Natural killer cell (primary cell): Measurements from ENCODE around the gene PSMD11. TPM values are rescaled to one million over a fixed set of nuclear protein-coding genes. Genes with fewer than 3 reads are reported as not detected.
"Not testable (repeated sequence)": the region's sequence is repeated elsewhere in the genome, so short reads cannot be mapped to it uniquely, and the experiment has no call there.

ENCODE experiments used
- ATAC-seq, 3 donors: fragments of 150-1000 bp in 2 of 3; fragments of 200-7000 bp in 1 of 3; cut with Tn5 transposase; 1 replicate in 1 of 3; 2 replicates in 2 of 3; pipeline ENCODE4 v1.10.0; 2021; ENCODE audit warnings: mild to moderate bottlenecking in 2 of 3, moderate library complexity in 2 of 3
- DNase-seq, 2 donors: peaks; one replicate each; pipeline versions ENCODE4 v3.0.0 to v3.0.0-alpha.2; 2013 to 2021; ENCODE audit warnings: mixed read lengths in 1 of 2
- H3K27ac ChIP-seq: one replicate; pipeline ENCODE4 v1.5.1; 2013; ENCODE audit warnings: mild to moderate bottlenecking, low read length
- H3K27me3 ChIP-seq: one replicate; pipeline ENCODE4 v1.6.1; 2013; ENCODE audit warnings: low read length; ENCODE audit not compliant: control insufficient read depth, insufficient read depth
- H3K36me3 ChIP-seq: one replicate; pipeline ENCODE4 v1.6.1; 2013; ENCODE audit warnings: low read length; ENCODE audit not compliant: control insufficient read depth, insufficient read depth
- H3K4me1 ChIP-seq: one replicate; pipeline ENCODE4 v1.6.1; 2013; ENCODE audit warnings: low read length; ENCODE audit not compliant: control insufficient read depth, insufficient read depth
- H3K4me3 ChIP-seq: one replicate; pipeline ENCODE4 v1.5.1; 2013; ENCODE audit warnings: low read length
- H3K9me3 ChIP-seq: one replicate; pipeline ENCODE4 v1.6.1; 2013; ENCODE audit warnings: low read length; ENCODE audit not compliant: control insufficient read depth, insufficient read depth
- H3K27ac Mint-ChIP-seq, 2 donors: one replicate each; pipeline ENCODE4 v1.8.0; 2022; ENCODE audit warnings: mild to moderate bottlenecking in 2 of 2, mixed read lengths in 2 of 2, moderate library complexity in 1 of 2
- H3K27me3 Mint-ChIP-seq, 2 donors: one replicate each; pipeline ENCODE4 v1.8.0; 2022; ENCODE audit warnings: low read depth in 2 of 2, mixed read lengths in 2 of 2
- H3K36me3 Mint-ChIP-seq: one replicate; pipeline ENCODE4 v1.8.0; 2022; ENCODE audit warnings: mixed read lengths
- H3K4me1 Mint-ChIP-seq, 2 donors: one replicate each; pipeline ENCODE4 v1.8.0; 2022; ENCODE audit warnings: mixed read lengths in 2 of 2
- H3K4me3 Mint-ChIP-seq: one replicate; pipeline ENCODE4 v1.8.0; 2022; ENCODE audit warnings: mild to moderate bottlenecking, moderate library complexity, mixed read lengths
- H3K9me3 Mint-ChIP-seq, 2 donors: one replicate each; pipeline ENCODE4 v1.8.0; 2022; ENCODE audit warnings: mixed read lengths in 2 of 2
- CTCF ChIP-seq: fragments of 200-600 bp; IDR thresholded peaks from one replicate; pipeline ENCODE4 v1.8.0; 2022; ENCODE audit warnings: antibody characterized with exemption
- WGBS: methylation state at CpG from one replicate; pipeline ENCODE4 v1.1.7; 2013; ENCODE audit warnings: missing lambda C conversion rate; ENCODE audit not compliant: insufficient coverage; 5-methylcytosine and 5-hydroxymethylcytosine counted together
- intact Hi-C: fragments of 100-400 bp; cut with micrococcal nuclease; formaldehyde crosslinking; loops from one replicate; pipeline ENCODE4 v1.14.2; 2022
- total RNA-seq, 4 donors: library from RNA; stranded (reverse); fragments of 120-200 nt in 1 of 4; gene quantifications; one replicate each; pipeline versions ENCODE4 v1.2.3 to v1.2.4, GENCODE V29; 2013 to 2022

The PSMD11 gene
- 100 to 1,000 TPM in 2 of 3 donors, 10 to 100 TPM in 1; 83.4 to 108 (median 105) TPM for total RNA-seq
- 58.4 TPM for total RNA-seq (2013)

GRCh38 chr17:32444301-32445073, at the start of gene PSMD11:
Gene PSMD11 (plus strand): TSS chr17:32444510. CDS start chr17:32444524, 14 bp downstream.
- Mint-ChIP-seq H3K9me3 (no peaks in the 10 kb centered on the region), H3K4me3 (peak within 1 kb of the TSS; percentile 86), H3K4me1 (peaks cover 28 to 33% of the 10 kb centered on the region in 2 donors), H3K27me3 (no peaks in the 10 kb centered on the region), H3K36me3 (peaks cover 2% of the 10 kb centered on the region), H3K27ac (peak within 1 kb of the TSS; percentile 82 to 95)
- Histone ChIP-seq H3K36me3 (peaks cover 17% of the 10 kb centered on the region), H3K4me1 (peaks cover 12% of the 10 kb centered on the region), H3K4me3 (peak within 1 kb of the TSS; percentile 86), H3K27me3 (no peaks in the 10 kb centered on the region), H3K27ac (peak within 1 kb of the TSS; percentile 68), H3K9me3 (no peaks in the 10 kb centered on the region)
- peak; percentile 83 for TF ChIP-seq CTCF
- under 1% methylated on average over 74 of the region's 74 CpGs for WGBS
- DNase-seq (peak; percentile 94 to 98), ATAC-seq (peak; percentile 91 to 99 (median 97))
- intact Hi-C loops = loop anchor here (1.0 to 10.0 kb wide), 2 partner anchors 94 to 190 kb away; partner anchors contain the start of gene ZNF207

GRCh38 chr17:32396343-32396742, 48.0 kb upstream of the PSMD11 start:
- H3K4me3 ChIP-seq = no peak overlapping the region
- Mint-ChIP-seq H3K36me3 (no peaks in the 10 kb centered on the region), H3K4me1 (peaks cover 0 to 10% of the 10 kb centered on the region in 2 donors), H3K27ac (peak overlapping the region; percentile 9 to 26), H3K9me3 (no peaks in the 10 kb centered on the region), H3K27me3 (no peaks in the 10 kb centered on the region), H3K4me3 (no peak overlapping the region)
- no peak for TF ChIP-seq CTCF
- no peaks in the 10 kb centered on the region for H3K27me3 ChIP-seq
- DNase-seq (no peak), ATAC-seq (no peak)
- intact Hi-C loops = no loop called here
- no peaks in the 10 kb centered on the region for H3K4me1 ChIP-seq
- no peak overlapping the region for H3K27ac ChIP-seq
- no peaks in the 10 kb centered on the region for H3K36me3 ChIP-seq
- WGBS = 100% methylated on average over 3 of the region's 5 CpGs
- H3K9me3 ChIP-seq = no peaks in the 10 kb centered on the region

GRCh38 chr17:32398946-32399345, 45.4 kb upstream of the PSMD11 start:
- no peaks in the 10 kb centered on the region for H3K27me3 ChIP-seq
- ATAC-seq = no peak
- H3K4me1 ChIP-seq = no peaks in the 10 kb centered on the region
- intact Hi-C loops = no loop called here
- no peak overlapping the region for H3K27ac ChIP-seq
- DNase-seq = no peak
- no peaks in the 10 kb centered on the region for H3K27me3 Mint-ChIP-seq
- peaks cover 0 to 5% of the 10 kb centered on the region in 2 donors for H3K4me1 Mint-ChIP-seq
- H3K36me3 ChIP-seq = no peaks in the 10 kb centered on the region
- H3K9me3 ChIP-seq = no peaks in the 10 kb centered on the region
- H3K4me3 ChIP-seq = no peak overlapping the region
- H3K27ac Mint-ChIP-seq = peak overlapping the region; percentile 3 to 62
- no peaks in the 10 kb centered on the region for H3K9me3 Mint-ChIP-seq
- no peak overlapping the region for H3K4me3 Mint-ChIP-seq
- TF ChIP-seq CTCF = no peak
- H3K36me3 Mint-ChIP-seq = no peaks in the 10 kb centered on the region

GRCh38 chr17:32410085-32410484, 34.2 kb upstream of the PSMD11 start:
- intact Hi-C loops, DNase-seq, H3K4me1 Mint-ChIP-seq, H3K4me1 ChIP-seq, H3K36me3 Mint-ChIP-seq, H3K27me3 ChIP-seq, H3K4me3 ChIP-seq, H3K27ac ChIP-seq, H3K27me3 Mint-ChIP-seq, H3K4me3 Mint-ChIP-seq, H3K27ac Mint-ChIP-seq, H3K9me3 Mint-ChIP-seq, H3K9me3 ChIP-seq, H3K36me3 ChIP-seq, ATAC-seq: not testable (repeated sequence)
- 100% methylated on average over 1 of the region's 3 CpGs for WGBS
